HG02763 (cell line): ENCODE measurements around the gene BIRC7.

Experiments used
- ATAC-seq: cut with Tn5 transposase; IDR thresholded peaks from one replicate; pipeline ENCODE4 v1.9.1; 2021; ENCODE audit warnings: mild to moderate bottlenecking, moderate library complexity; ENCODE audit not compliant: unreplicated experiment

BIRC7 gene

GRCh38 chr20:63261795-63262528 is 26.3 kb downstream of the BIRC7 start:
- ATAC-seq = no peak

- ATAC-seq = no peak
These were observed 27.1 kb downstream of the BIRC7 start for GRCh38 chr20:63262836-63263235.

GRCh38 chr20:63264000-63264399 is 28.3 kb downstream of the BIRC7 start:
- ATAC-seq = no peak

- ATAC-seq = no peak
These were observed 28.8 kb downstream of the BIRC7 start for GRCh38 chr20:63264519-63264918.

- no peak for ATAC-seq
These were observed 30.3 kb downstream of the BIRC7 start for GRCh38 chr20:63265891-63266515.

- ATAC-seq = no peak
These were observed 32.0 kb downstream of the BIRC7 start for GRCh38 chr20:63267691-63268090.

GRCh38 chr20:63268256-63268655 is 32.6 kb downstream of the BIRC7 start:
- no peak for ATAC-seq

- no peak for ATAC-seq
These were observed 33.1 kb downstream of the BIRC7 start for GRCh38 chr20:63268671-63269439.

- ATAC-seq = no peak
These were observed 34.0 kb downstream of the BIRC7 start for GRCh38 chr20:63269724-63270123.

GRCh38 chr20:63270606-63271325 is 35.1 kb downstream of the BIRC7 start:
- ATAC-seq = no peak

GRCh38 chr20:63272105-63273058 is 36.7 kb downstream of the BIRC7 start, which contains the start of gene ARFGAP1:
TSS of gene ARFGAP1 (plus strand) at chr20:63272813. CDS start at chr20:63275581, 2,768 bp downstream.
- ATAC-seq = peak; percentile 84

- ATAC-seq = no peak
These were observed 37.4 kb downstream of the BIRC7 start for GRCh38 chr20:63273059-63273579.

- ATAC-seq = no peak
These were observed 38.1 kb downstream of the BIRC7 start for GRCh38 chr20:63273635-63274380.

- no peak for ATAC-seq
These were observed 38.9 kb downstream of the BIRC7 start for GRCh38 chr20:63274381-63275228.

GRCh38 chr20:63275825-63276224 is 40.1 kb downstream of the BIRC7 start:
- no peak for ATAC-seq

GRCh38 chr20:63276956-63277355 is 41.3 kb downstream of the BIRC7 start:
- ATAC-seq = no peak

GRCh38 chr20:63277466-63278272 is 42.0 kb downstream of the BIRC7 start:
- ATAC-seq = no peak
